Vagina (tissue), 2 donors: ENCODE data around the gene PGBD5. TPM values are rescaled to one million over a fixed set of nuclear protein-coding genes. Genes with fewer than 3 reads are reported as not detected.

Experiments
- DNase-seq, 2 donors: peaks; one replicate each; pipeline ENCODE4 v3.0.0-alpha.2; 2017; ENCODE audit errors: extremely low spot score in 2 of 2
- H3K27ac ChIP-seq: fragments of 200-600 bp; sonication (generic); one replicate; pipeline ENCODE4 v1.5.1; 2019
- H3K27me3 ChIP-seq: fragments of 200-600 bp; sonication (generic); one replicate; pipeline ENCODE4 v1.5.1; 2019
- H3K36me3 ChIP-seq, 2 donors: fragments of 200-600 bp; sonication (generic); one replicate each; pipeline ENCODE4 v1.5.1; 2017 to 2019
- H3K4me1 ChIP-seq: fragments of 200-600 bp; sonication (generic); one replicate; pipeline ENCODE4 v1.5.1; 2019
- H3K4me3 ChIP-seq, 2 donors: fragments of 200-600 bp; sonication (generic); 1 replicate in 1 of 2; 2 replicates in 1 of 2; pipeline ENCODE4 v1.5.1; 2016 to 2019
- H3K9me3 ChIP-seq: fragments of 200-600 bp; sonication (generic); one replicate; pipeline ENCODE4 v1.5.1; 2019
- CTCF ChIP-seq, 3 experiments: fragments of 450-650 bp in 2 of 3; fragments of 200-600 bp in 1 of 3; sonication (generic) in 1 of 3; IDR thresholded peaks; one replicate each; pipeline ENCODE4 v1.5.1; 2017 to 2019; ENCODE audit warnings: antibody characterized with exemption in 3 of 3, mild to moderate bottlenecking in 2 of 3, moderate library complexity in 2 of 3
- POLR2A ChIP-seq, 2 donors: fragments of 450-650 bp; IDR thresholded peaks; one replicate each; pipeline ENCODE4 v1.6.1; 2017; ENCODE audit warnings: antibody characterized with exemption in 2 of 2, mild to moderate bottlenecking in 2 of 2, moderate library complexity in 2 of 2
- POLR2AphosphoS5 ChIP-seq, 2 donors: sonication (generic); formaldehyde crosslinking; IDR thresholded peaks; one replicate each; pipeline ENCODE4 v1.9.0; 2017; ENCODE audit warnings: antibody characterized with exemption in 2 of 2, mild to moderate bottlenecking in 2 of 2, low read depth in 1 of 2; ENCODE audit not compliant: insufficient read depth in 1 of 2
- intact Hi-C: fragments of 100-400 bp; cut with DNase I; formaldehyde crosslinking; loops from one replicate; pipeline ENCODE4 v1.15.1; 2023
- total RNA-seq: library from RNA; depleted of rRNA; stranded (reverse); fragments of >200 nt; gene quantifications from one replicate; pipeline ENCODE4 v1.2.3, GENCODE V29; 2016

Gene PGBD5
- total RNA-seq, 1 donor from 2014 or later = 0.98 TPM

- peak overlapping the region; percentile 45 to 53 for H3K4me3 ChIP-seq
- no peaks in the 10 kb centered on the region for H3K36me3 ChIP-seq
- H3K4me1 ChIP-seq = peaks cover 31% of the 10 kb centered on the region
- intact Hi-C loops = no loop called here
- H3K9me3 ChIP-seq = no peaks in the 10 kb centered on the region
- H3K27ac ChIP-seq = no peak overlapping the region
- TF ChIP-seq CTCF (IDR thresholded peaks at IDR 0.05) (no peak), POLR2AphosphoS5 (IDR thresholded peaks at IDR 0.05; ENCODE audit: insufficient read depth in 1 of 2, low read depth in 1 of 2) (no peak), POLR2A (IDR thresholded peaks at IDR 0.05) (no peak)
- DNase-seq = peak in 1 of 2 donors; percentile 56
- no peaks in the 10 kb centered on the region for H3K27me3 ChIP-seq
Observed at GRCh38 chr1:230425252-230426091, 660 bp downstream of the PGBD5 start.

- peak; percentile 69 to 94 for DNase-seq
- Histone ChIP-seq H3K4me1 (peaks cover 31% of the 10 kb centered on the region), H3K36me3 (no peaks in the 10 kb centered on the region), H3K4me3 (peak overlapping the region; percentile 19 to 53), H3K27me3 (no peaks in the 10 kb centered on the region), H3K27ac (no peak overlapping the region), H3K9me3 (no peaks in the 10 kb centered on the region)
- intact Hi-C loops = no loop called here
- no peak for TF ChIP-seq POLR2A (IDR thresholded peaks at IDR 0.05)
- TF ChIP-seq CTCF (IDR thresholded peaks at IDR 0.05) = no peak
- no peak for TF ChIP-seq POLR2AphosphoS5 (IDR thresholded peaks at IDR 0.05; ENCODE audit: insufficient read depth in 1 of 2, low read depth in 1 of 2)
Observed at GRCh38 chr1:230424391-230425251, 1.5 kb downstream of the PGBD5 start.

- peak; percentile 2 to 58 for DNase-seq
- Histone ChIP-seq H3K4me1 (peaks cover 31% of the 10 kb centered on the region), H3K4me3 (peak overlapping the region; percentile 19 to 53), H3K36me3 (no peaks in the 10 kb centered on the region), H3K27me3 (no peaks in the 10 kb centered on the region), H3K9me3 (no peaks in the 10 kb centered on the region), H3K27ac (no peak overlapping the region)
- no peak for TF ChIP-seq POLR2AphosphoS5 (IDR thresholded peaks at IDR 0.05; ENCODE audit: insufficient read depth in 1 of 2, low read depth in 1 of 2)
- no peak for TF ChIP-seq CTCF (IDR thresholded peaks at IDR 0.05)
- no peak for TF ChIP-seq POLR2A (IDR thresholded peaks at IDR 0.05)
- intact Hi-C loops = no loop called here
Observed at GRCh38 chr1:230423951-230424350, 2.2 kb downstream of the PGBD5 start.

GRCh38 chr1:230423261-230423660 lies 2.9 kb downstream of the PGBD5 start:
- no peak overlapping the region for H3K4me3 ChIP-seq
- H3K4me1 ChIP-seq = peaks cover 31% of the 10 kb centered on the region
- intact Hi-C loops = no loop called here
- H3K9me3 ChIP-seq = no peaks in the 10 kb centered on the region
- no peak for TF ChIP-seq POLR2AphosphoS5 (IDR thresholded peaks at IDR 0.05; ENCODE audit: insufficient read depth in 1 of 2, low read depth in 1 of 2)
- no peak for TF ChIP-seq CTCF (IDR thresholded peaks at IDR 0.05)
- TF ChIP-seq POLR2A (IDR thresholded peaks at IDR 0.05) = no peak
- peak; percentile 6 to 47 for DNase-seq
- H3K27me3 ChIP-seq = no peaks in the 10 kb centered on the region
- H3K36me3 ChIP-seq = no peaks in the 10 kb centered on the region
- H3K27ac ChIP-seq = no peak overlapping the region
